PC-9 (cell line): ENCODE measurements around the gene SLC7A14. TPM values are rescaled to one million over a fixed set of nuclear protein-coding genes. Genes with fewer than 3 reads are reported as not detected.

Experiments
- Bru-seq: library from RNA; stranded (reverse); fragments of 400-500 nt; gene quantifications from one replicate; lab custom pipeline; 2021; lab: Mats Ljungman, UMichigan
- BruChase-seq, 2 experiments: library from RNA; stranded (reverse); fragments of 400-500 nt; gene quantifications; one replicate each; lab custom pipeline; 2021; lab: Mats Ljungman, UMichigan
- BruUV-seq: library from RNA; stranded (reverse); fragments of 400-500 nt; replicated peaks from 2 replicates; lab custom pipeline; 2021; lab: Mats Ljungman, UMichigan
- CTCF ChIA-PET: fragments of 300-600 bp; sonication (Branson Sonifier 250); formaldehyde crosslinking; loops from one replicate; lab custom pipeline; 2022; ENCODE audit warnings: antibody characterized with exemption; lab: Charles Lee
- POLR2A ChIA-PET: fragments of 300-600 bp; sonication (Branson Sonifier 250); formaldehyde crosslinking; loops from one replicate; lab custom pipeline; 2022; ENCODE audit warnings: antibody characterized with exemption; ENCODE audit not compliant: unreplicated experiment; lab: Charles Lee
- DNase-seq, 2 experiments: peaks; one replicate each; pipeline versions ENCODE4 v3.0.0 to v3.0.0-alpha.2; 2015 to 2022; ENCODE audit warnings: mixed read lengths in 1 of 2
- H2AFZ ChIP-seq: fragments of 200-600 bp; sonication (generic); 2 replicates; pipeline ENCODE4 v1.8.1; 2017; ENCODE audit warnings: antibody characterized with exemption
- H3F3A ChIP-seq: fragments of 200-600 bp; sonication (generic); 2 replicates; pipeline ENCODE4 v1.8.1; 2017; ENCODE audit warnings: antibody characterized with exemption, mild to moderate bottlenecking, low read depth; ENCODE audit not compliant: insufficient read depth
- H3K27ac ChIP-seq: fragments of 200-600 bp; sonication (generic); 2 replicates; pipeline ENCODE4 v1.6.1; 2016; ENCODE audit warnings: mixed run types
- H3K27me3 ChIP-seq: fragments of 200-600 bp; sonication (generic); 2 replicates; pipeline ENCODE4 v1.6.1; 2016; ENCODE audit warnings: low read depth, mixed run types; ENCODE audit not compliant: insufficient read depth
- H3K36me3 ChIP-seq: fragments of 200-600 bp; sonication (generic); 2 replicates; pipeline ENCODE4 v1.6.1; 2016; ENCODE audit warnings: low read depth, mixed run types
- H3K4me1 ChIP-seq: fragments of 200-600 bp; sonication (generic); replicated peaks from 2 replicates; pipeline ENCODE4 v1.6.1; 2016; ENCODE audit warnings: mixed run types; ENCODE audit not compliant: insufficient read depth
- H3K4me2 ChIP-seq: fragments of 200-600 bp; sonication (generic); 2 replicates; pipeline ENCODE4 v1.6.1; 2017; ENCODE audit warnings: mixed run types
- H3K4me3 ChIP-seq: fragments of 200-600 bp; sonication (generic); 2 replicates; pipeline ENCODE4 v1.6.1; 2016; ENCODE audit warnings: mixed run types
- H3K79me2 ChIP-seq: fragments of 200-600 bp; sonication (generic); 2 replicates; pipeline ENCODE4 v1.6.1; 2017; ENCODE audit warnings: low read depth, mixed run types
- H3K9me2 ChIP-seq: fragments of 200-600 bp; sonication (generic); 2 replicates; pipeline ENCODE4 v1.8.1; 2017; ENCODE audit warnings: mild to moderate bottlenecking; ENCODE audit not compliant: insufficient read depth
- H3K9me3 ChIP-seq: fragments of 200-600 bp; sonication (generic); 2 replicates; pipeline ENCODE4 v1.8.1; 2016; ENCODE audit warnings: low read depth; ENCODE audit not compliant: insufficient read depth
- H4K20me1 ChIP-seq: fragments of 200-600 bp; sonication (generic); 2 replicates; pipeline ENCODE4 v1.8.1; 2017; ENCODE audit not compliant: insufficient read depth
- EZH2 ChIP-seq: fragments of 200-600 bp; sonication (generic); IDR thresholded peaks from 2 replicates; pipeline ENCODE4 v1.8.0; 2017; ENCODE audit warnings: antibody characterized with exemption, low read depth
- intact Hi-C: fragments of 100-400 bp; cut with micrococcal nuclease; formaldehyde crosslinking; loops from one replicate; pipeline ENCODE4 v1.10.0; 2022; ENCODE audit not compliant: unreplicated experiment
- long read RNA-seq: library from polyadenylated mRNA; stranded (forward); transcript quantifications from one replicate; pipeline ENCODE4 v2.0.0, GENCODE V29; 2022
- total RNA-seq: library from RNA; stranded (reverse); gene quantifications from 2 replicates; pipeline ENCODE4 v1.2.3, GENCODE V29; 2021
- TF ChIP-seq, protein P1 (sequence below): fragments of 200-600 bp; sonication (generic); conservative IDR thresholded peaks from 2 replicates; pipeline ENCODE4 v1.6.1; 2017; ENCODE audit warnings: mixed run types, antibody characterized with exemption, mild to moderate bottlenecking, moderate library complexity

The SLC7A14 gene
- not detected in 2 replicates for total RNA-seq
- not detected for Bru-seq, nascent RNA
- BruChase-seq, experiment 1, labeled RNA remaining after a 2-hour chase: percentile 1 among the genes with signal in this experiment
- percentile 2 among the genes with signal in this experiment for BruChase-seq, experiment 2, labeled RNA remaining after a 6-hour chase
- long read RNA-seq, partial matches to known transcripts: 0 of 1 reads
- long read RNA-seq, other reads (novel, unspliced or antisense): 1 of 1 reads

DNA sequence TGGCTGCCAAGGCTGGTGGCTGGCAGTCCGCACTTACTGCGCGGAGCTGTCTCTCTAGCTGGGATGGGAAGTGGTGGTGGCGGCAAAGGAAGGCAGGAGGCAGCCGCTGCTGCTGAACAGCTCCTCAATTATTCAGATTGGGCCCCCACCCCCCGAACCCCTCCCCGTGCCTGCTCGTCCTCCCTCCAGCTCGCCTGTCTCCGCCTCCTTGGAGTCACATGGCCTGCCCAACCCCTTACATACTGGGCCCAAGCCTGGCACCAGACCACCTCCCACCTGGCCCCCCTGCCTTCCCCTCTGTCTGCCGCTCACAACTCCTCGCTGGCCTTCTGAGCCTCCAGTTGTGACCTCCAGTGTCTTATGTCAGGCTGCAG, at the start of gene SLC7A14:
SLC7A14 (minus strand) TSS at position 139 of the 374 bp plus-strand sequence. CDS start 59,139 bp downstream, outside the sequence.
- CTCF ChIA-PET: no interaction called here
- Histone ChIP-seq H3K9me3 (no peaks in the 10 kb centered on the region), H3K79me2 (no peaks in the 10 kb centered on the region), H3K27me3 (0 out of 2 replicates have a peak, but pooled peaks cover 4% of the 10 kb centered on the region), H3K4me3 (no peak within 1 kb of the TSS), H3F3A (no peaks in the 10 kb centered on the region), H3K27ac (no peak within 1 kb of the TSS), H4K20me1 (no peaks in the 10 kb centered on the region), H3K4me2 (no peak within 1 kb of the TSS), H3K4me1 (no peaks in the 10 kb centered on the region), H3K36me3 (no peaks in the 10 kb centered on the region), H3K9me2 (no peaks in the 10 kb centered on the region), H2AFZ (no peak within 1 kb of the TSS)
- BruUV-seq: no TSS peak
- no peak for TF ChIP-seq EZH2
- TF ChIP-seq, protein P1, sequence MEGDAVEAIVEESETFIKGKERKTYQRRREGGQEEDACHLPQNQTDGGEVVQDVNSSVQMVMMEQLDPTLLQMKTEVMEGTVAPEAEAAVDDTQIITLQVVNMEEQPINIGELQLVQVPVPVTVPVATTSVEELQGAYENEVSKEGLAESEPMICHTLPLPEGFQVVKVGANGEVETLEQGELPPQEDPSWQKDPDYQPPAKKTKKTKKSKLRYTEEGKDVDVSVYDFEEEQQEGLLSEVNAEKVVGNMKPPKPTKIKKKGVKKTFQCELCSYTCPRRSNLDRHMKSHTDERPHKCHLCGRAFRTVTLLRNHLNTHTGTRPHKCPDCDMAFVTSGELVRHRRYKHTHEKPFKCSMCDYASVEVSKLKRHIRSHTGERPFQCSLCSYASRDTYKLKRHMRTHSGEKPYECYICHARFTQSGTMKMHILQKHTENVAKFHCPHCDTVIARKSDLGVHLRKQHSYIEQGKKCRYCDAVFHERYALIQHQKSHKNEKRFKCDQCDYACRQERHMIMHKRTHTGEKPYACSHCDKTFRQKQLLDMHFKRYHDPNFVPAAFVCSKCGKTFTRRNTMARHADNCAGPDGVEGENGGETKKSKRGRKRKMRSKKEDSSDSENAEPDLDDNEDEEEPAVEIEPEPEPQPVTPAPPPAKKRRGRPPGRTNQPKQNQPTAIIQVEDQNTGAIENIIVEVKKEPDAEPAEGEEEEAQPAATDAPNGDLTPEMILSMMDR: no peak
- intact Hi-C loops: no loop called here
- DNase-seq: no peak
- POLR2A ChIA-PET: no interaction called here

DNA sequence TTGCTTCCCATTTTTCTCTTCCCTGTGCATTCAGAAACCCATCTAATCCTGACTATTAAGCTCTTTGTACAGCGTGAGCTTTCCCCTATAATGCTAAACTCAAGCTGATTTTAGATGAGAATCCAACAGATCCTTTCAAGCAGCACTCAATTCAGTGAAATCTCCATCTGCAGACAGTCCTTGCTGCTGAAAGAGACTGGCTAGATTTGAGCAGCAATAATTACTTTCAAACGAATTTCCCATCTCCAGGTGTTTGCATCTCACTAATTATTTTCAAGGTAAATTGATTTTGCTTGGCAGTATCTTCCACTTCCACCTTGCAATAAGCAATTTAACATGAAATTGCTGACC, 49.5 kb upstream of the SLC7A14 start:
- no peaks in the 10 kb centered on the region for H3K9me3 ChIP-seq
- H3K27me3 ChIP-seq: no peaks in the 10 kb centered on the region
- no peaks in the 10 kb centered on the region for H4K20me1 ChIP-seq
- no peak overlapping the region for H3K4me2 ChIP-seq
- no peaks in the 10 kb centered on the region; the same call in 1 of the 2 replicates for H3K9me2 ChIP-seq
- ChIA-PET CTCF (no interaction called here), POLR2A (no interaction called here)
- no peaks in the 10 kb centered on the region for H3K4me1 ChIP-seq
- H3F3A ChIP-seq: no peaks in the 10 kb centered on the region
- TF ChIP-seq, protein P1: no peak
- no peak for TF ChIP-seq EZH2
- BruUV-seq: no TSS peak
- H2AFZ ChIP-seq: no peak overlapping the region
- H3K4me3 ChIP-seq: no peak overlapping the region
- intact Hi-C loops: no loop called here
- H3K36me3 ChIP-seq: no peaks in the 10 kb centered on the region
- DNase-seq: no peak
- no peaks in the 10 kb centered on the region for H3K79me2 ChIP-seq
- no peak overlapping the region for H3K27ac ChIP-seq

DNA sequence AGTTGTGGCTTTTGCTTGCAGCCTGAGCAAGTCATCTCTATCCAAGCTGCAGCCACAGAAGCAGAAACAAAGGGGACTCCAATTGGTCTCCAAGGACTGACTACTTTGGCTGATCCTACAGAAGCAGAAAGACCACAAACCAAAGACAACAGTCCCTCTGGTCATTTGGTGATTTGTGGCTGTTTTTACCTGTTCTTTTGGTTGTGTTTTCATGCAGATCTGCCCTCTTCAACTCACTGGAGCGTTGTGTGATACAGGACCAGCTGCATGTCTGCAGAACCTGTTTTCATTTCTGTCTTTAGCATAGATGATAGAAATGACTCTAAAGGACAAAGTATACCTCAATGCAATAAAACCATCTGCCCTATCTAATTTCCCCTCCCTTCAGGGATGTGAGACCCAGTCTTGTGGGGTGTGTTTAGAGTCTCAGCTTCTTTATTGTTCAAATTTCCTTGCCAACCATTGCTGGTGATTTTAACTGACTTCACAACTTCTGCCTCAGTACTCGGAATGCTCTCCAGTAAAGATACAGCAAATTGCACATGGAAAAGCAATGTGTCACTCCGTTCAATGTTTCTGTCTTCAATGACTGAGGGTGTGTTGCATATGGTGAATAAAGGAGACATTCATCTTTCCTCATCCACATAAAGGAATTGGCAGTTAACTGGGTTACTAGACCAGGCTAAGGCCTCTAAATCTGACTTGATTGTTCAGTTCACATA, 48.9 kb upstream of the SLC7A14 start:
- Histone ChIP-seq H4K20me1 (no peaks in the 10 kb centered on the region), H3K79me2 (no peaks in the 10 kb centered on the region), H3K4me2 (no peak overlapping the region), H3K9me2 (no peaks in the 10 kb centered on the region; the same call in 1 of the 2 replicates), H3K36me3 (no peaks in the 10 kb centered on the region), H3K9me3 (no peaks in the 10 kb centered on the region), H3K27ac (no peak overlapping the region), H3K27me3 (no peaks in the 10 kb centered on the region), H3F3A (no peaks in the 10 kb centered on the region), H2AFZ (no peak overlapping the region), H3K4me1 (no peaks in the 10 kb centered on the region), H3K4me3 (no peak overlapping the region)
- ChIA-PET CTCF (no interaction called here), POLR2A (no interaction called here)
- intact Hi-C loops: no loop called here
- no peak for DNase-seq
- BruUV-seq: no TSS peak
- TF ChIP-seq EZH2: no peak
- TF ChIP-seq, protein P1: no peak
